ENCODE measurements around the gene CCBE1.
"Not testable (repeated sequence)": the region's sequence is repeated elsewhere in the genome, so short reads cannot be mapped to it uniquely, and the experiment has no call there.

CCBE1 gene

GRCh38 chr18:59539108-59539507 is 158.1 kb downstream of the CCBE1 start:
- DNase-seq (ENCODE audit: low spot score), result no peak

GRCh38 chr18:59537579-59537978 is 159.6 kb downstream of the CCBE1 start:
- no peak for DNase-seq (ENCODE audit: low spot score)

GRCh38 chr18:59536166-59536565 is 161.1 kb downstream of the CCBE1 start:
- DNase-seq (ENCODE audit: low spot score), result no peak

DNA sequence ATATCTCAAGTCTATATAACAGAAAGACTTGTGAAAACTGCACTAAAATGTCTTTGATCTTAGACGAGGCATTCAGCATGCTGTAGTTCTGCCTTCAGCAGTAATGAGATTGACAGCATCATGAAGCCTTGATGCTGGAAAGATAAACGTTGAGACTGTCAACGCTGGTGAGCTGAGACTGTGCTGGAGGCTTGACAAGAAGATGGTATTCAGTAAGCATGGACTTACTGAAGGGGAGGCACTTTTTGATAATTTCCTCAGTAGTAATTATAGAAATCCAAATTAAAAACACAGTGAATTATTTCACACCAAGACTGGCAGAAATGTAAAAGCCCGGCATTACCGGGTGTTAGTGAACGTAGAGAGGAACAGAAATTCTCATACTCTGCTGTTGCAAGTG is 162.2 kb downstream of the CCBE1 start:
- DNase-seq (ENCODE audit: low spot score), result no peak

DNA sequence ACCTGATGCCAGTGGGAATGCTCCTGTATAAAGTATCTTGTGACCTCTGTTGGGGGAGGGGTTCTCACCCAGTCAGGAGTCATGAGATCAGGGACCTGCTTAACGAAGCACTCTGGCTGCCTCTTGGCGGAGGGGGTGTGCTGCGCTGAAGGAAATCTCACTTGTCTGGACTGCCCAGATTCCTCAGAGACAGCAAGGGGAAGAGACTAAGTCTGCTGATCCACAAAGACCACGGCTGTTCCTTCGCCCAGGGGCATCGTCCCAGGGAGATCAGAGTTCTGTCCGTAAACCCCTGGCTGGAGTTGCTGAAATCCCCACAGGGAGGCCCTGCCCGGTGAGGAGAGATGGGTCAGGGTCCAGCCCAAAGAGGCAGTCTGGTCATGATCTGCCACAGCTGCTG is 168.4 kb downstream of the CCBE1 start:
- DNase-seq (ENCODE audit: low spot score), result no peak

DNA sequence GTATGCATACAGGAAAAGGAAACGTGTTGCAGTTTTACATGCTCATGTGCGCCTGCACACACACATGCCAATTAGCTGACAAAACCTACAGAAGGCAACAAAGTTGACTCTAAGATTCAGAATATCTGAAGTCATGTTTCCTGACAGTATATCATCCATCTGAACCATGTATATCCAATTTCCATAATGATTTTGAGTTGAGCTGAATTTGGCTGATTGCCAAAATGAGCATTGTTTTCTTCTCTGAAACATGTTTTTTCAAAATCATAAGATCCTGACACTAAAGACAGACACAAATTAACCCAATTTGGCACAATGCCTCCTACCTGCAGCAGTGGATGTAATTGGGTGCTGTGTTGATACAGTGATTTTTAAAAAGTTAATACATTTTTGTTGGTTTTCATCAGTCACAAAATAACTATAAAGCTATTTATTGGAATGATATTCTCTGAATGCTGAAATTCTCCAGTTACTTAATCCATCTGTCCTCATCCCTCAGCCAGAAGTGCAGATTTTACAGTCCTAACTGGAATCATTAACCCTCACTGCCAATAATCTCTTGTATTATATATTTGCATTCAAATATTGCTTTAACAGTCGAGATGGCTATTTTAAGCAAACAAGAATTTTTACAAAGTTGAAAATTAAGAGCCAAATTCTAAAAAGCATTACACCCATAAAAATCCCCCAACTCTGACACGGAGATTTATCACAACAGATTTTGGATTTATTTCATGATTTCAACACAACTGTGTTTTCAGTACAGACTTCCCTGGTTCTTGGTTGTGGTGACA is 176.5 kb downstream of the CCBE1 start:
- no peak for DNase-seq (ENCODE audit: low spot score)

DNA sequence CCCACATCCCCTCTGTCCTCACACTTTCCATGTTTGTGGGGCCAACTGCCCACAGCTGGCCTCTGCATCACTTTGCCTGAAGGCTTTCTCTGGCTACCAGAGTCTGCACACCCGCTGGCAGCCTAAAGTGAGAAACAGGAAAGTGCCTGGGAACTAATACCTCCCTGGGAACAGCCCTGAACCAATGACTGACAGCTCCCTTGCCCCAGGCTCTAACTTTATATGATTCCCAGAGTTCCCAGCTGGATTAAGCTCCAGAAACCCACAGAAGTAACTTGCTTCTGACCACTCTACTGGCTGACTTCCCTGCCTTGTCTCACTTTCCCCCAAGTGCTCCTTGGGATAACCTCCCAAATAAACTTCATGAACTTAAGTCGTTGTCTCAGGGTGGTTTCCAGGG is 178.5 kb downstream of the CCBE1 start:
- no peak for DNase-seq (ENCODE audit: low spot score)

DNA sequence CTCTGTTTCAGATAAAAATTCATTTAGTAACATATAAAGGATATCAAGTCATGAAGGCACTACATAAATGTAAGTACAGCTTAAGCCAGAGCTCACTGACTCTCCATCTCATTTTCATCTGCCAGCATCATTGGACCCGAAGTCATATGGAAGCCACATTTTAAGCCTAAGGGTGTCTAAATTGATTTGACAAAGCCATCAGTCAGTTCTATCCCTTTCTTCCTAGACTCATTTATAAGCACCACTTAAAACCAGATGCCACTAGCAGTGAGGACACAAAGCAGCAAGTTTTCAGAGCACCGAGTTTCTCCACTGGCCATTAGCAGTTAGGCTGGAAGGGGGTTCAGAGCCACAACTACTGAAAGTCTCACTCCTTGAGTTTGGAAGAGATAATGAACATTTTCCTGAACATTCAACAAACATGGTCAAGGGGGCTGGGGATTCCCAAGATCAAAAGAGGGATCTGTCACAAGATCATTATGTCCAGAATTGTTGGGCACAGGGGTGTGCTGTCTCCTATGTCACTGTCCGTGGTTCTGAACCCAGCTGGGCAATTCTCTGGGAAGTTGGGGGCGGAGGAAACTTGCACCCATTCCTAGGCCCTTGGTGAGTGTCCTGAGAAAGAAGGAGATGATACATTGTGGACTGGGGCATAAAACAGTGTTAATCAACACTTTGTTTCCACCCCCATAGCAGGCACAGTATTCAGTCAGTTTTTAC is 179.6 kb downstream of the CCBE1 start:
- no peak for DNase-seq (ENCODE audit: low spot score)

DNA sequence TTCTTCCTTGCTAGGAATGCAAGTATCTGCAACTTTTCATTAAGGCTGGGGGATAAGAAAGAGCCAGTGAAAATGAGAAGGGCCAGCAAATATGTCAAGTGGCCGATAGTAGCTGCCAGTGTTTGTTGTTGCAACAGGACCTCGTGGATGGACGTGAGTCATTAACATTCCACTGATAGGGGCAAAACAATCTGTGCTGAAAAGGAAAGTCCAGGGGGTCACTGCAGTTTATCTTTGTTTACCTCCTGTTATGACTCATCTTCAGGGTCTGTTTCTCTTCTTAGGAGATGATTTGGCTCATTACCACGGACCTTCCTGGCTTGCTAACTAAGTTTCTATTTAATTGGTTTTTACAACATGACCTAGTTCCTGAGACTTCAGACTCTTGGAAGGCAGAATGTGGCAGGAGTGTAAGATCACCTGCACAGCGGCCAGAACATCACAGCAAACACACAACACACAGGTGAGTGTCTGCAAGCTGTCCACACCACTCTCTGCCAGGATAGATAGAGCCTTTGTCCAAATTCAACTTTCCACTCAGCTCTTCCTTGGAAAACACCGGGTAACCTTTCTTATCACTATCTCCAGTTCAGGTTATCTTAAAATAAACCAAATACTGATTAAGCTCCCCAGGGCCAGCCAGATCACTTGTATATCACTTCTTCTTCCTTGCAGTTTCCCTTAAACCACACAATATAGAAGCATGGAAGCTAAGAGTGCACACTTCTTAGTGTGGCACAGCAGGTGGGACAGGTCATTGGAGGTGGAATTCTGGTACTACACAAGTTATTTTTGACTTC is 180.7 kb downstream of the CCBE1 start:
- DNase-seq (ENCODE audit: low spot score), result peak; percentile 22

DNA sequence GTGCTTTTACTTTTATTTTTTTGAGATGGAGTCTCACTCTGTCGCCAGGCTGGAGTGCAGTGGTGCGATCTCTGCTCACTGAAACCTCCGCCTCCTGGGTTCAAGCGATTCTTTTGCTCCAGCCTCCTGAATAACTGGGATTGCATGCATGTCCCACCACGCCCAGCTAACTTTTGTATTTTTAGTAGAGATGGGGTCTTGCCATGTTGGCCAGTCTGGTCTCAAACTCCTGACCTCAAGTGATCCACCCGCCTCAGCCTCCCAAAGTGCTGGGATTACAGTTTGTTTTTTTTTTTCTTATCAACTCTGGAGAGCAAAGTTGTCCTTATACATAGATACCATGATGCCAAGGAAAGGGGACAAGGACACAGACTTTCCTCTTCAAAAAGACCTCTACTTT is 181.3 kb downstream of the CCBE1 start:
- not testable (repeated sequence) for DNase-seq (ENCODE audit: low spot score)

DNA sequence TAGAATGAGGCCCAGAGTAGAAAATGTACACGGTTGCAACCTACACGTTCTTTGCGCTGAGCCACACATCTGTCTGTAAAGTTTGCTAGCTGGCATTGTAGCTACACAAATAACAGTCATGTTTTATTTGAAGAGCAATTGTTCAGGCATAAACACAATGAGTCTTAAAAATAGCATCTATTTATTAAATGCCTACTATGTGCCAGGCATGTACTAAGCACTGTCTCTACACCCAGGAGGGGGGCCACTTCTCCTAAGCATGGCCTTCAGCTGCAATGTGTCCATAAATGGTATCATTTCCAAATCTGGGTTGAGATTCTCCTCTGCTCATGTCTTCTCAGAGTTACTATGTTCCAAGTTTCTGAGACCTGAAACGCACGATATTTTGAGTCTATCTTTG is 182.1 kb downstream of the CCBE1 start:
- DNase-seq (ENCODE audit: low spot score), result no peak

- no peak for DNase-seq (ENCODE audit: low spot score)
Measured at GRCh38 chr18:59514203-59514602, 183.0 kb downstream of the CCBE1 start.

DNA sequence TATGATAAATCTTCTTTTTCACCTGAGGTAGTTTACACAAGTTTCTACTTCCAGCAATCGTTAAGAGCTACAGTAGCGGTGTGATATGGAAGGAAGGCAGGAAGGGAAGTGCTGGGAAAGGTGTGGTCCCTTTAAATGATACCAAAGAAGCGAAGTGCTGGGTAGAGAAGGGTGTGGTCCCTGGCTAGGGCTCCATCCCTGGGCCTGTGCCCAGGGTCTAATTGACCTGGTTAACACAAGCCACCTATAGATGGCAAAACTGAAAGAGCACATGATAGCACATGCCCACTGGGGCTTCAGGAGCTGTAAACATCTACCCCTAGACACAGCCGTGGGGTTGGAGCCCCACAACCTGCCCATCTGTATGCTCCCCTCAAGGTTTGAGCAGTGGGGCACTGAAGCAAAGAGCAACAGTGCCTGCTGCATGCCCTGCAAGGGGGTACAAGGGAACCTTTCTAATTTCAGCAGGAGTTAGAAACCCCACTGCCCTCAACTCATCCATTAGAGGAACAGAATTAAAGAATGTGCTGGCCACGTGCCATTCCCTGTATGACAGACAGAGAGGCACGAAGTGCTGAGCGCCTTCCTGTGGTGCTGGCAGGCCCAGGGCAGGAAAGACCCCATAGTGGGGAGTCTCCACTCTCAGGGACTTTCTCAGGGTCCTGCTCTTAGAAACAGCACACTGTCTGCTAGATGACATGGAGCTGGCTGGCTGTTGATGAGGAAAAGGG is 185.0 kb downstream of the CCBE1 start:
- DNase-seq (ENCODE audit: low spot score), result no peak

- DNase-seq (ENCODE audit: low spot score), result no peak
Measured at GRCh38 chr18:59509481-59510442, 187.5 kb downstream of the CCBE1 start.

- no peak for DNase-seq (ENCODE audit: low spot score)
Measured at GRCh38 chr18:59505356-59505755, 191.9 kb downstream of the CCBE1 start.

DNA sequence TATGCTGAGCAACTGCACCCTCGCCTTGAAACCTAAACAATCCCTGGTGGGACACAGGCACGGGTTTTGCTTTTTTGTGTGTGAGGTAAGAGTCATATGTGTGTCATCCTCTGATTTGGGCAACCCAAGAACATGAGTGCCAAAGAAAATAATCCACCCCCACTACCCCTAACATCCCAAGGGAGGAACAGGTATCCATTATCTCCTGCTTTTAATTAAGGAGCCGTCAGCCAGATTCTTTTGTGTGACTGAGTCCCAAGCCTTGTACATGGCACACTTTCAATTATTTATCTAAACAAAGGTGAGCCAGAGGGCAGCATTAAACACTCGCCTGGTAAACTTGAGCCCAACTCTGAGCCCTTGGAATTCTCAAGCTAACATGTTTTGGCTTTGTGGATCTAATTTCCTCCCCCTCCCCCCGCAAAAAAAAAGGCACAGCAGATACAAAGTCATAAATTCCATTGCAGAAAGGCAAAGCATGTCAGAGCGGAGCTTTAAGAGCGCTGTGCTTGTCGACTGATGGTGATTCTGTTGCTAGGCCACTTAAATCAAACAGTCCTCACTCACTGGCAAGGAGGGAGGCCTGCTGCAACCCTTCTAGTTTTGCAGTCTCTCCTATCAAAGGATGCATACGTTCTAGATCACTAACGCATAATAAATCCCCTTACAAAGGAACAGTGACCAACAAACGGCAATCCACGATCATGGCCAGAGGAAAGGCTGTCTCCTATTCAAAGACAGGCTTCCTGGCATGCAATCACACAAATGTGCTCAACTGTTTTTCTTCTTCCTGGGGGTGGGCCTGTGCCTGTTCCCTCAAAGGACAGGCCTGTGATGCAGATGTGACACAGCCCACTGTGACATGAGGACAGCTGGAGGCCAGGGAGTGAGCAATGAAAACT is 194.7 kb downstream of the CCBE1 start:
- DNase-seq (ENCODE audit: low spot score), result no peak

DNA sequence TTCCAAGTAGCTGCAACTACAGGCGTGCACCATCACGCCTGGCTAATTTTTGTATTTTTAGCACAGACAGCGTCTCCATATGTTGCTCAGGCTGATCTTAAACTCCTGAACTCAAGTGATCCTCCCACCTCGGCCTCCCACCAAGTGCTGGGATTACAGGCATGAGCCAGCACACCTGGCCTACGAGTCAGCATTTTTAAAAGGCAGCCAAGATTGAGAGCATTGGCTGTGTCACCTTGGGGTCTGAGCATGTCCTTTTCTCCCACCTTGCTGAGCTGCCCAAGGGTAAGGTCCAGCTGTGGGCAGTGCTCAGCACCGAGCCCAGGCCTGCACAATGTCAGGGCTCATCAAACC is 195.3 kb downstream of the CCBE1 start:
- DNase-seq (ENCODE audit: low spot score), result no peak

GRCh38 chr18:59500765-59501164 is 196.5 kb downstream of the CCBE1 start:
- no peak for DNase-seq (ENCODE audit: low spot score)

DNA sequence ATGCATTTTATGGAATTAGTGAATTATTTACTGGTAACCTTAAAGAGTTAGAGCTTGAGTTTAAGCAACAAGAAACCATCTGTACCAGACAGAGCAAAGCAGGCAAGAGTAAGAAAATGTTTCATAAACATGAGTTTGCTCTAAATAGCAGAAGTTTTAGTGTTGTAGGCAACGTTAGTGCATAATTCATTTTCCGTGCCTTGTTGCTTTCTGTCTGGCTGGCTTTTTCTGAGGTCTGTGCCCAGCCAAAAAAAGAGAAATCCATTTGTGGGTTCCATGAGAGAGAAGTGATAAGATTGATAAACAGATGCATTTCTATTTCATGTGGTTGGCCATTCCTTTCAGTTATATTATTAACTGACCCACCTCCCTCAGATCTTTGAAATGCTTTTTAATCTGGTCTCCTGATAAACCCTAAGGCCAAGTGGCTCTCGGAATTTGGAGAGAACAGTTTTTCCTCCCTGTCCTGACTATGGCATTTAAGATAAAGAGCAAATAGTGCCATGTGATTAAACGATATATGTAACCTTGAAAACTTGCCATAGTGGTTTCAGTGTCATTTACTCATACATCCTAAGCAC is 198.6 kb downstream of the CCBE1 start:
- no peak for DNase-seq (ENCODE audit: low spot score)
